Activated T-helper 2 cell treated with anti-CD3 and anti-CD28 coated beads, Interferon-gamma antibody, Interleukin-2, Interleukin-4, amounts not matched to agents 10 μg/mL and 5 μg/mL and 100 μg/mL, durations not matched to agents 14 hours and 24 hours and 36 hours (primary cell): ENCODE measurements around the gene MILR1. TPM values are rescaled to one million over a fixed set of nuclear protein-coding genes. Genes with fewer than 3 reads are reported as not detected.

Source experiments
- DNase-seq: peaks from one replicate; pipeline ENCODE4 v3.0.0; 2021; ENCODE audit warnings: low spot score
- H3K27ac Mint-ChIP-seq: one replicate; pipeline ENCODE4 v1.8.0; 2021; ENCODE audit warnings: mixed read lengths
- H3K27me3 Mint-ChIP-seq: one replicate; pipeline ENCODE4 v1.8.0; 2021; ENCODE audit warnings: low read depth, mixed read lengths
- H3K36me3 Mint-ChIP-seq: one replicate; pipeline ENCODE4 v1.8.0; 2021; ENCODE audit warnings: low read depth, mixed read lengths
- H3K4me1 Mint-ChIP-seq: one replicate; pipeline ENCODE4 v1.8.0; 2021; ENCODE audit warnings: low read depth, mixed read lengths
- H3K4me3 Mint-ChIP-seq: one replicate; pipeline ENCODE4 v1.8.0; 2021; ENCODE audit warnings: low read depth, mild to moderate bottlenecking, moderate library complexity, mixed read lengths
- H3K9me3 Mint-ChIP-seq: one replicate; pipeline ENCODE4 v1.8.0; 2021; ENCODE audit warnings: mixed read lengths
- intact Hi-C: fragments of 100-400 bp; cut with micrococcal nuclease; formaldehyde crosslinking; loops from one replicate; pipeline ENCODE4 v1.15.1; 2023
- total RNA-seq: library from RNA; stranded (reverse); gene quantifications from 2 replicates; pipeline ENCODE4 v1.2.3, GENCODE V29; 2022

MILR1 gene, protein sequence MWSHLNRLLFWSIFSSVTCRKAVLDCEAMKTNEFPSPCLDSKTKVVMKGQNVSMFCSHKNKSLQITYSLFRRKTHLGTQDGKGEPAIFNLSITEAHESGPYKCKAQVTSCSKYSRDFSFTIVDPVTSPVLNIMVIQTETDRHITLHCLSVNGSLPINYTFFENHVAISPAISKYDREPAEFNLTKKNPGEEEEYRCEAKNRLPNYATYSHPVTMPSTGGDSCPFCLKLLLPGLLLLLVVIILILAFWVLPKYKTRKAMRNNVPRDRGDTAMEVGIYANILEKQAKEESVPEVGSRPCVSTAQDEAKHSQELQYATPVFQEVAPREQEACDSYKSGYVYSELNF
- total RNA-seq: 0.16 and 0.46 TPM in 2 replicates

GRCh38 chr17:64448665-64449512 is at the start of gene MILR1:
TSS of gene MILR1 (plus strand) at chr17:64449115. CDS start at chr17:64449169, 54 bp downstream.
- peaks cover 20% of the 10 kb centered on the region for H3K4me1 Mint-ChIP-seq
- no peak within 1 kb of the TSS for H3K27ac Mint-ChIP-seq
- no peaks in the 10 kb centered on the region for H3K36me3 Mint-ChIP-seq
- H3K4me3 Mint-ChIP-seq: no peak within 1 kb of the TSS
- DNase-seq: no peak
- no peaks in the 10 kb centered on the region for H3K27me3 Mint-ChIP-seq
- intact Hi-C loops: no loop called here
- H3K9me3 Mint-ChIP-seq: no peaks in the 10 kb centered on the region

DNA sequence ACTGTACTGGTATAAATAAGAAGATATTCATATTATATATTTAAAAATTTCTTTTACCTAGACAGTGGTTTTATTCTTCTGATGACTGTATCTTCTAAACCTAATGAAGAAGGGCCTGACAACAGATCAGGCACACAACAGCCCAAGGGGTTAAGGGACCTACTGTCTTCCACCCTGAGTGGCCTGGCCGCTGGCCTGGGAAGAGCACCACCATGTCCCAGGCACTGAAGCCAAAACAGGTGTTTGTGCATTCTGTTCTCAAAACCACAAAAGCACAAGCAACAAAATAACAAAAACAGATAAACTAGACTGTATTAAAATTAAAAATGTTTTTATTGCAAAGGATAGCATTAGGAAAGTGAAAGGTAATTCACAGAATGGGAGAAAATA is 49.2 kb upstream of the MILR1 start:
- peaks cover 33% of the 10 kb centered on the region for H3K4me1 Mint-ChIP-seq
- H3K27me3 Mint-ChIP-seq: no peaks in the 10 kb centered on the region
- no peak overlapping the region for H3K4me3 Mint-ChIP-seq
- no peaks in the 10 kb centered on the region for H3K36me3 Mint-ChIP-seq
- no peak overlapping the region for H3K27ac Mint-ChIP-seq
- no peak for DNase-seq
- intact Hi-C loops: no loop called here
- no peaks in the 10 kb centered on the region for H3K9me3 Mint-ChIP-seq

- Mint-ChIP-seq H3K4me1 (peaks cover 33% of the 10 kb centered on the region), H3K4me3 (no peak overlapping the region), H3K27ac (no peak overlapping the region), H3K36me3 (no peaks in the 10 kb centered on the region), H3K27me3 (no peaks in the 10 kb centered on the region), H3K9me3 (no peaks in the 10 kb centered on the region)
- no peak for DNase-seq
- intact Hi-C loops: no loop called here
Observed at GRCh38 chr17:64400642-64401041, 48.3 kb upstream of the MILR1 start.

DNA sequence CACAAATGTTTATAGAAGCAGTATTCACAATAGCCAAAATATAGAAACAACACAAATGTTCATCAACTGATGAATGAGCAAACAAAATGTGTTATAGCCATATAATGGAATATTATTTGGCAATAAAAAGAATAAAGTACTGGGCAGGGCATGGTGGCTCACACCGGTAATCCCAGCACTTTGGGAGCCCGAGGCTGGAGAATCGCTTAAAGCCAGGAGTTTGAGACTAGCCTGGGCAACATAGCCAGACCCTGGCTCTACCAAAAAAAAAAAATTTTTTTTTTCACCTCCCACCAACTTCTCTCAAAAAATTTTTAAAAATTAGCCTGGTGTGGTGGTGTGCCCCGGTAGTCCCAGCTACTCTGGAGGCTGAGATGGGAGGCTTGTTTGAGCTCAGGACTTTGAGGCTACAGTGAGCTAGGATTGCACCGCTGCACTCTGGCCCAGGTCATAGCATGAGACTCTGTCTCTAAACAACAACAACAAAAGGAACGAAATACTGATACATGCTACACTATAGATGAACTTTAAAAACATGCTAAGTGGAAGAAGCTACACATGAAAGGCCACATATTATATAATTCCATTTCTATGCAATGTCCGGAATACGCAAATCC is 47.6 kb upstream of the MILR1 start:
- Mint-ChIP-seq H3K4me3 (no peak overlapping the region), H3K9me3 (no peaks in the 10 kb centered on the region), H3K27ac (no peak overlapping the region), H3K27me3 (no peaks in the 10 kb centered on the region), H3K4me1 (peaks cover 26% of the 10 kb centered on the region), H3K36me3 (no peaks in the 10 kb centered on the region)
- intact Hi-C loops: no loop called here
- no peak for DNase-seq

DNA sequence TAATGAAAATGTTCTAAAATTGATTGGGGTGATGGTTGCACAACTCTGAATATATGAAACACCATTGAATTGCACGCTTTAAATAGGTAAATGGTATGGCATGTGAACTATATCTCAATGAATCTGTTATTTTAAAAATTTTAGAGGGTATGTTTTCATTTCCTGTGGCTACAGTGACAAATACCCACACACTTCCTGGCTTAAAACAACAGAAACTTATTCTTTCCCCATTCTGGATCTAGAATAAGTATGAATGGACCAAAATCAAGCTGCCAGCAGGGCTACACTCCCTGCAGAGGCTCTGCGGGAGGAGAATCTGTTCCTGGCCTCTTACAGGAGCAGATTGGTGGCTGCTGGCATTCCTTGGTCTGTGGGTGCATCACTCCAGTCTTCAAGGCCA is 47.0 kb upstream of the MILR1 start:
- Mint-ChIP-seq H3K27ac (no peak overlapping the region), H3K36me3 (no peaks in the 10 kb centered on the region), H3K4me1 (peaks cover 25% of the 10 kb centered on the region), H3K27me3 (no peaks in the 10 kb centered on the region), H3K4me3 (no peak overlapping the region), H3K9me3 (no peaks in the 10 kb centered on the region)
- intact Hi-C loops: no loop called here
- no peak for DNase-seq

DNA sequence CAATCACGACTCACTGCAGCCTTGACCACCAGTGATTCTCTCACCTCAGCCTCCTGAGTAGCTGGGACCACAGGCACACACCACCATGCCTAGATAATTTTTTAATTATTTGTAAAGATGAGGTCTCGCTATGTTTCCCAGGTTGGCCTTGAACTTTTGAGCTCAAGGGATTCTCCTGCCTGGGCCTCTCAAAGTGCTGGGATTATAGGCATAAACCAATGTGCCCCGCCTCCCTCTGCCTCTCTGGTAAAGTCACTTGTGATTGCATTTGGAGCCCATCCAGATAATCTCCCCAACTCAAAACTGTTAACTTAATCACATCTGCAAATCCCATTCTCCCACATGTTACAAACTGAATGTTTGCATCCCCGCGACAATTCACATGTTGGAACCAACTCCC is 46.4 kb upstream of the MILR1 start:
- H3K36me3 Mint-ChIP-seq: no peaks in the 10 kb centered on the region
- H3K27me3 Mint-ChIP-seq: no peaks in the 10 kb centered on the region
- peaks cover 25% of the 10 kb centered on the region for H3K4me1 Mint-ChIP-seq
- no peak overlapping the region for H3K27ac Mint-ChIP-seq
- DNase-seq: no peak
- no peaks in the 10 kb centered on the region for H3K9me3 Mint-ChIP-seq
- intact Hi-C loops: no loop called here
- no peak overlapping the region for H3K4me3 Mint-ChIP-seq

DNA sequence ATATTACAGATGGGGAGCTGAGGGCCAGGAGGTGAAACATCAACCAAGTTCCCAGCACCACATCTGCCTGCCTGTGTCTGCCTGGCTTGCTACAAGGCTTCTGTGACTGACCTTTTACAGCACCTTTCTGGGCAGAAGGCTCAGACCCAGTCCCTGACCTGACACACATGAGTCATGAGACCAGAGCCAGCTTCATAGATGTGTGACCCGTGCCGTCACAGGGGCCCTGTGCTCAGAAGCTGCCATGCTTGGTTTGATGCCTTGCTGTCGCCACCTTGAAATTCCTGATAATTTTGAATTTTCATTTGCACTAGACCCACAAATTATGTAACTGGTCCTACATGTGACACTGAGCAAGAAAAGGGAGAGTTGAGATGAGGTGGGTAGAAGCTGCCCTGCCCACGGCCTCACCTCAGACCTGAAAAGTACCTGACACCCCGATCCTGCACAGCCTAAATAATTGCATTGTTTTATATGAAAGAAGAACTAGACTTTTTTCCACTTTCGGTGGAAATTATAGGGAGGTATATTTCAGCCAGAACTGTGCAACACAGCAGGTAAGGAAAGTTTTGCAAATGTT is 44.9 kb upstream of the MILR1 start:
- no peaks in the 10 kb centered on the region for H3K36me3 Mint-ChIP-seq
- H3K4me1 Mint-ChIP-seq: peaks cover 17% of the 10 kb centered on the region
- DNase-seq: no peak
- intact Hi-C loops: no loop called here
- no peak overlapping the region for H3K4me3 Mint-ChIP-seq
- no peaks in the 10 kb centered on the region for H3K9me3 Mint-ChIP-seq
- no peaks in the 10 kb centered on the region for H3K27me3 Mint-ChIP-seq
- no peak overlapping the region for H3K27ac Mint-ChIP-seq

DNA sequence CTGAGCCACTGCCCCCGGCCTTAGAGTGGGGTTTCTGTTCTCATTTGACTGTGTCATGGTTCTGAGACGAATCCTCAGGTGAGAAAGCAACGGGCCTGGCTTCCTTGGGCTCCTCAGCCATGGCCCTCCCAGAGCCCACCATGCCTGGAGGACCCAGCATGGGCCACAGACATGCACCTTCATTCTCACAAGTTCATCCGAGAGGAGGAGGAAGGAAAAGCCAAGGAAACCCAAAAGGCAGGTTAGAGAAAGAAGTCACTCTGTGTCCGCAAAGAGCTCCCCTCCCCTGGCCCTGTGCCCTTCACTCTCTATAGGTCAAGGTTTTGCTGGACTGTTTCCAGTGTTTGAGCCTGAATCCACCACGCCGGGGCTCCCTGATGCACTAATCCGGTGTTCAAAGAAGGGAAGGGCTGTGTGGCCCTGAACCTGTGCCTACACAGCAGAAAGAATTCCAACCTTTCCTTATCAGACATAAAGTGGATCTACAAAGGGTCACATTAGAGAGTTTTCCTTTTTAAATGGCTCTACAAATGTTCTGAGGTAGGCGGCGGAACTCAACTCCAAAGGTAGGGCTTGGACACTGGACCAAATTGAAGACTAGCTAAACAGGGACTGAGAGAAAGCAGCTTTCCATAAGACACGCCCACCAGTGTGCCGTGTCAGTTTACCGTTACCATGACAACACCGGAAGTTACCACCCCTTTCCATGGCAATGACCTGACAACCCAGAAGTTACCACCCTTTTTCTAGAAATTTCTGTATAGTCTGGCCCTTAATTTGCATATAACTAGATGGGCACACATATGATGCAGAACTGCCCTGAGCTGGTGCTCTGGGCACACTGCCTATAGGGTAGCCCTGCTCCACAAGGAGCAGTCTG is 42.4 kb upstream of the MILR1 start:
- Mint-ChIP-seq H3K27ac (no peak overlapping the region), H3K36me3 (no peaks in the 10 kb centered on the region), H3K4me1 (peaks cover 12% of the 10 kb centered on the region), H3K27me3 (no peaks in the 10 kb centered on the region), H3K4me3 (no peak overlapping the region), H3K9me3 (no peaks in the 10 kb centered on the region)
- no peak for DNase-seq
- intact Hi-C loops: no loop called here

DNA sequence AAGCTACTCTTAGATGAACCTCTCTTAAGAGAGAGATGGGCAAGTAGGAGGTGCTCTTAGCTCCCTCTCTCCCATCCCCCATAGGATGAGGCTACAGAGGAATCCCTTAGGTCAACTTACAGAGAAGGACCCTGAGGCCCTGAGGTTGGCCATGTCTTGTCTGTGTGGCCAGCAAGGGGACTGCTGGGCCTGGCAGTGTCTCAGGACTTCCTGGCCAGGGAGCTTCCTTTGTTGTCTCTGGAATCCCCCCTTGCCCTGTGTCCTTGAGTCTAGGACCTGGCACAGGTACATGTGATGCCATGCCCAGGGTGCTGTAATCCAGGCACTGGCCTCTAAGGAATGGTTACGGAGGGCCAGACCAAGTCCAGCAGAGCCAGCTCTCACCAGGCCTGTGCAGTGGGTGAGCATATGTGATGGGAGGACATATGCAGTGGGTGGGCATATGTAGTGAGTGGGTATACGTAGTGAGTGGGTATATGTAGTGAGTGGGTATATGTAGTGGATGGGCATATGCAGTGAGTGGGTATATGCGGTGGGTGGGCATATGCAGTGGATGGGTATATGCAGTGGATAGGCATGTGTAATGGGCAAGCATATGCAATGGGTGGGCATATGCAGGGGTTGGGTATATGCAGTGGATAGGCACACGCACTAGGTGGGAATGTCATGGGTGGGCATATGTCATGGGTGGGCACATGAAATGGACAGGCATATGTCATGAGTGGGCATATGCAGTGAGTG is 38.0 kb upstream of the MILR1 start:
- Mint-ChIP-seq H3K4me1 (peaks cover 6% of the 10 kb centered on the region), H3K27ac (no peak overlapping the region), H3K9me3 (no peaks in the 10 kb centered on the region), H3K36me3 (no peaks in the 10 kb centered on the region), H3K4me3 (no peak overlapping the region), H3K27me3 (no peaks in the 10 kb centered on the region)
- DNase-seq: no peak
- intact Hi-C loops: no loop called here

DNA sequence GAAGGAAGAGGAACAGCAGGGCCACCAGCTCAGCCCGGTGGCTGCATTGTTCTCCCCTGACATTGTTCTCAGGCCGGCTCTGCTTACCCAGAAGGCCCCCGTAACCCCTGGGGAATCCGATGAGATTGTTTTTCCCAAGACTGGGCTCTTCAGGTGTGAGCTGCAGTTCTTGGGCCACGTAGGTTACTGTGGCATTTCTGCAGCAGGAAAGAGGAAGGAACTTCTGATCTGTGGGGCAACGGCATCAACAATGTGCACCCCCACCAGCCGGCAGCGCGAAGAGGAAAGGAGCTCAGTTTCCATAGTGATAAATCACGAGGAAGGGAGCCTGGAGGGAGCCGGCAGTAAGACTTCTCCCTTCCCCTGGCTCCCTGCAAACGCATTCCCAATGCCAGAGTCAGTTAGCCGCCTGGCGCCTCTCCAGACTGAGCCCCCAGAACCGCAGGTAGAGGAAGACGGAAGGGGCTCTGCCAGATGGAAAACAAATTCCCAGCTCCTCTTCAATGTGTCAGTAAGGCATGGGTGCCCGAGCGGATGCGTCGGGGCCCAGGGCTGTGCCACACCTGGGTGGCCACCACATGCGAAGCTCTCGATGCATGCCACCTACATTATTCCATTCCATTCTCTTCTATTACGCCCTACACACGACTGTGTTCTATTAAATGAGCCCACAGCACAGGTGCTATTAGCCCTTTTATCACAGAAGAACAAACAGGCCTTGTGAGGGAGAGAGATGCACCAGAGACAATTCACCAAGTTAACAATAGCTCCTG is 36.7 kb upstream of the MILR1 start:
- Mint-ChIP-seq H3K4me3 (no peak overlapping the region), H3K9me3 (no peaks in the 10 kb centered on the region), H3K36me3 (no peaks in the 10 kb centered on the region), H3K4me1 (peaks cover 5% of the 10 kb centered on the region), H3K27me3 (peaks cover 4% of the 10 kb centered on the region), H3K27ac (no peak overlapping the region)
- intact Hi-C loops: no loop called here
- no peak for DNase-seq

- peaks cover 4% of the 10 kb centered on the region for H3K27me3 Mint-ChIP-seq
- intact Hi-C loops: no loop called here
- no peak overlapping the region for H3K4me3 Mint-ChIP-seq
Observed at GRCh38 chr17:64412944-64413381, 36.0 kb upstream of the MILR1 start.

More at GRCh38 chr17:64412944-64413381, 36.0 kb upstream of the MILR1 start:
- Mint-ChIP-seq H3K36me3 (no peaks in the 10 kb centered on the region), H3K9me3 (no peaks in the 10 kb centered on the region), H3K4me1 (peaks cover 5% of the 10 kb centered on the region), H3K27ac (no peak overlapping the region)
- DNase-seq: no peak
